WI38 (cell line): ENCODE results near the gene TBC1D32.
"Not testable (repeated sequence)": the region's sequence is repeated elsewhere in the genome, so short reads cannot be mapped to it uniquely, and the experiment has no call there.

Source experiments
- H3K4me3 ChIP-seq: 2 replicates; pipeline ENCODE4 v1.5.1; 2011; ENCODE audit warnings: low read depth, mild to moderate bottlenecking, control low read depth, low read length
- TF ChIP-seq, protein P1 (sequence below): IDR thresholded peaks from 2 replicates; pipeline ENCODE4 v1.5.1; 2012; ENCODE audit warnings: low read depth, mild to moderate bottlenecking, control low read depth, low read length

TBC1D32 gene

DNA sequence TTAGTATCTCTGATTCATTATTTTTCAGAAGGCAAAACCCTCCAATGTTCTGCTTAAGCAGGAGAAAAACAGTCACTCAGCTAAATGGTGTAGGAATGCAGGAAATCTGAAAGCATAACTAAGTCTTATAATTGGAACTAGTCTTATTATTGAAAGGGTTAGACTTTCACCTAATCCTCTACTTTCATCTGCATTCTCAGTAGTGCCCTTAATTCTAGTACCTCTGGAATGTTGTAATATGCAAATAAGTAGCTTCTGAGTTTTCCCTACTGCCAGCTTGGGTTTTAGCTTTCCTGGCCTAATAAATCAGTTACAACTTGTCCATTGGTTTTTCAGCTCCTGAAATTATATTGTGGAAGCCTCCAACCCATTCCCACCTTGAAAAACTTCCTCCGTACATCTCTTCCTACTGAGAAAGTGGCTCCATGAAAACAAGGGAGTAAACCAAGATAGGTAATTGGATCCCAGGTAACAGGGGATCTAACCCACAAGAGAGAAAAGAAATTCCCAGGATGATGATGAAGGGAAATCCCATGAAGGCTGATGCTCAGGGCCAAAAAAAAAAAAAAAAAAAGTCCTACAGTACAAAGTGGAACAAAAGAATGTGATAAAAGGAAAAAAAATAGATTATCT lies 147.0 kb downstream of the TBC1D32 start:
- TF ChIP-seq, protein P1, sequence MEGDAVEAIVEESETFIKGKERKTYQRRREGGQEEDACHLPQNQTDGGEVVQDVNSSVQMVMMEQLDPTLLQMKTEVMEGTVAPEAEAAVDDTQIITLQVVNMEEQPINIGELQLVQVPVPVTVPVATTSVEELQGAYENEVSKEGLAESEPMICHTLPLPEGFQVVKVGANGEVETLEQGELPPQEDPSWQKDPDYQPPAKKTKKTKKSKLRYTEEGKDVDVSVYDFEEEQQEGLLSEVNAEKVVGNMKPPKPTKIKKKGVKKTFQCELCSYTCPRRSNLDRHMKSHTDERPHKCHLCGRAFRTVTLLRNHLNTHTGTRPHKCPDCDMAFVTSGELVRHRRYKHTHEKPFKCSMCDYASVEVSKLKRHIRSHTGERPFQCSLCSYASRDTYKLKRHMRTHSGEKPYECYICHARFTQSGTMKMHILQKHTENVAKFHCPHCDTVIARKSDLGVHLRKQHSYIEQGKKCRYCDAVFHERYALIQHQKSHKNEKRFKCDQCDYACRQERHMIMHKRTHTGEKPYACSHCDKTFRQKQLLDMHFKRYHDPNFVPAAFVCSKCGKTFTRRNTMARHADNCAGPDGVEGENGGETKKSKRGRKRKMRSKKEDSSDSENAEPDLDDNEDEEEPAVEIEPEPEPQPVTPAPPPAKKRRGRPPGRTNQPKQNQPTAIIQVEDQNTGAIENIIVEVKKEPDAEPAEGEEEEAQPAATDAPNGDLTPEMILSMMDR, result no peak
- H3K4me3 ChIP-seq, result no peak overlapping the region

DNA sequence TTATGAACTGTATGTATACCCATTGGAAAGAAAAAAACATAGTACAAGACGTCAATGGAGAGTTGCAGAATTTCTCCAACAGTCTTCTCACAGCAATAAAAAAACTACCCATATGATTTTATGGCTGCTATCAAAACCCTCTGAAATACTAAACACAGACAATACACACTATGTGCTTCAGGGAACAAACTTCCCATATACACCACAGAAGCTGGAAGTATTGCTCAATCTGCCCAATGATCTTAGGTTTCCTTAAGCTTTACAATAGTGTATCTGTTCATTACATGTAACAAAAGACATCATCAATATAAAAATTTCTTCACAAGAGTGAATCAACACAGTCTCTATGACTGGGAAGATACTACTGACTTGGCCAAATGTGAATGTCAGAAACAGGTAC lies 150.5 kb downstream of the TBC1D32 start:
- TF ChIP-seq, protein P1, result no peak
- no peak overlapping the region for H3K4me3 ChIP-seq

DNA sequence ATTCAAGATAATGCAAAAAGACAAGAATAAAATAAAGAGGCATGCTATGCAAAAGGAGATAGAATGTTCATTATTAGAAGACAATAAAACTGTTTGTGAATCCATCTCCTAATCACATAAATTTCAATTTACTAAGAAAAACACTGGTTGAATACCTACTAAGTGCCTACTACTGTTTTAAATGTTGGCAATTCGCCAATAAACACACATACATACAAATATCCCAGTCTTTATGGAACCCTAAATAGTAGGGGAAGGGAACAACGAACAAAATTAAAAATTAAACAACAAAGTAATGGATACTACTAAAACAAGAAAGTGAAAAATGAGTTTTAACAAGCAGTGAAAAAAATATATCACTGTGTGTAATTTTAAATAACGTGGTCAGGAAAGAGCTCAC lies 158.5 kb downstream of the TBC1D32 start:
- TF ChIP-seq, protein P1, result no peak
- no peak overlapping the region for H3K4me3 ChIP-seq

DNA sequence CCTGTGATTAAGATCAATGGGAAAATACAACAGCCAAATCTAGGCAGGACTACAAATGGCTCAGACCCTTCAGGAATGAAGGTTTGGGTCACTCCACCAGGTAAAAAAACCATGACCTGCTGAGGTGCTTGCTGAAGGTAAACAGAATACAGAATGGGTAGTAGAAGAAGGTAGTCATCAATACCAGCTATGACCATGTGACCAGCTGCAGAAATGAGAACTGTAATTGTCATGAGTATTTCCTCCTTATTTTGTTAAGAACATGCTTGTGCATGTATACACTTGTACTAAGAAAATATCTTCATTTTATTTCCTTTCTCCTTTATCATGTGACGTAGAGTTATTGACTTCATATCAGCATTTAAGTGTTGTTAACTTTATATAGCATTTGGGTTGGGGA lies 161.8 kb downstream of the TBC1D32 start:
- H3K4me3 ChIP-seq, result not testable (repeated sequence)

DNA sequence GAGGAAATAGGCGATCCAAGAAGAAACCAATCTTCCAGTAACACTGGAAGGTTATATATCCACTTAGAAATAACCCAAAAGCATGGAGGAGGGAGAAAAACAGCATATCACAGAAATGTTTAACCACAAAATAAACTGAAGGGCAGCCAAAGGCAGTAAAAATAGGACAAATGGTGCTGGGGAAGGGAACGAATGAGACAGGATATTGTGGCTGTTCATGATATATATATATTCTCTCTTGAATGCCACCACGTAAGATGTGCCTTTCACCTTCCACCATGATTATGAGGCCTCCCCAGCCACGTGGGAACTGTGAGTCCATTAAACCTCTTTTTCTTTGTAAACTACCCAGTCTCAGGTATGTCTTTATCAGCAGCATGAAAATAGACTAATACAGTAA lies 162.4 kb downstream of the TBC1D32 start:
- H3K4me3 ChIP-seq, result no peak overlapping the region
- TF ChIP-seq, protein P1, result no peak

DNA sequence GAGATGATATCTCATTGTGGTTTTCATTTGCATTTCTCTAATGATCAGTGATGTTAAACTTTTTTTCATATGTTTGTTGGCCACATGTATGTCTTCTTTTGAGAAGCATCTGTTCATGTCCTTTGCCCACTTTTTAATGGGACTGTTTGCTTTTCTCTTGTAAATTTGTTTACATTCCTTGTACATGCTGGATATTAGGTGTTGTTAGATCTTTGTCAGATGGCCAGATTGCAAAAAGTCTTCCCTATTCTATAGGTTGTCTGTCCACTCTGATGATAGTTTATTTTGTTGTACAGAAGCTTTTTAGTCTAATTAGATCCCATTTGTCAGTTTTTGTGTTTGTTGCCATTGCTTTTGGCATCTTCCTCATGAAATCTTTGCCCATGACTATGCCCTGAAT lies 172.4 kb downstream of the TBC1D32 start:
- TF ChIP-seq, protein P1, result no peak
- H3K4me3 ChIP-seq, result no peak overlapping the region

DNA sequence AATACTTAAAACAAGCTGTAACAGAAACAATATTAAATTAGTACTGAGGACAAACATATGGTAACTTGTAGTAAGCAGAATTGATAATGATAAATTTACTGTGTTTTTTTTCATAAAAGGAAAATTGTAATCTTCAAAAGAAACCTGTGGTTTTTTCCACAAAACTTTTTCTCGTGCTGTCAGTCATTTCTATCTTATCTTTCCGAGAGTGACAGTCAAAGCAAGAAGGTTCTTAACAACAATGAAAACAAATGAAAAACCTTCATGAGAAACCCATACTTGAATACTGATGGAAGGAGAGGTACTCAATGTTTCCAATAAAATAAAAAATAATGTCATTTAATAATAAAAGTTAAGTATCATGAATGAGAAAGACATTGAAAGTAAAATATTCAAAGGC lies 174.0 kb downstream of the TBC1D32 start:
- TF ChIP-seq, protein P1, result no peak
- H3K4me3 ChIP-seq, result no peak overlapping the region

DNA sequence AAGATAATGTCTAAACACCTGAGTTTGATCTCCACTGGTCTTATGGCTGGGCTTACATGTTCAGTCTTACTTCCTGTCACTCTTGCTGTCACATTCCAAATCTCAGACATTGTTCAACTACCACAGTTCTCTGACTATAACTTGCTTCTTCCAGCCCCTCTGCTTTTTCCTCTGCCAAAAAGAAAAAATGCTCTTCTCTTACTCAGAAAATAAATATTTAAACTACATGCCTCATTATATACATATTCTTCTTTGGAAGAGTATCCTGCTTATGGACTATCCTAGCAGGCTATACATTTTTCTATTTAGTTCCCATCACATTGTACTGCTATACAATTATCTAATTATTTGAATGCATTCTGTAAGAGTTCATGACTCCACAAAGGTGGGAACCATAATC lies 175.4 kb downstream of the TBC1D32 start:
- no peak overlapping the region for H3K4me3 ChIP-seq
- TF ChIP-seq, protein P1, result no peak
